Panc1 (cell line): ENCODE results near the gene KIF15.

Experiments used
- CTCF ChIP-seq: fragments of 450-650 bp; IDR thresholded peaks from 2 replicates; pipeline ENCODE4 v1.5.1; 2017; ENCODE audit warnings: mild to moderate bottlenecking
- POLR2AphosphoS5 ChIP-seq: IDR thresholded peaks from 2 replicates; pipeline ENCODE4 v1.6.1; 2012; ENCODE audit warnings: mild to moderate bottlenecking, low read depth, low read length, moderate library complexity
- REST ChIP-seq, 2 experiments: IDR thresholded peaks; 2 replicates each; pipeline ENCODE4 v1.6.1; 2011 to 2012; ENCODE audit warnings: low read depth in 2 of 2, control low read depth in 1 of 2, low read length in 1 of 2, mild to moderate bottlenecking in 1 of 2, moderate library complexity in 1 of 2; ENCODE audit not compliant: insufficient read depth in 1 of 2
- SIN3A ChIP-seq: IDR thresholded peaks from 2 replicates; pipeline ENCODE4 v1.6.1; 2012; ENCODE audit warnings: low read depth, mild to moderate bottlenecking, low read length, moderate library complexity, borderline replicate concordance; ENCODE audit not compliant: insufficient read depth
- TCF7L2 ChIP-seq: IDR thresholded peaks from 2 replicates; pipeline ENCODE4 v1.6.1; 2011; ENCODE audit warnings: mild to moderate bottlenecking, low read depth, low read length, inconsistent platforms

GRCh38 chr3:44722103-44722401 is 39.5 kb upstream of the KIF15 start:
- no peak for TF ChIP-seq CTCF
- no peak for TF ChIP-seq REST (IDR thresholded peaks at IDR 0.05; ENCODE audit: insufficient read depth in 1 of 2, low read depth in 2 of 2, low read length in 1 of 2)
- TF ChIP-seq TCF7L2 = no peak
- no peak for TF ChIP-seq POLR2AphosphoS5
- TF ChIP-seq SIN3A = no peak
